Measurements from ENCODE around the gene POLG2.

DNA sequence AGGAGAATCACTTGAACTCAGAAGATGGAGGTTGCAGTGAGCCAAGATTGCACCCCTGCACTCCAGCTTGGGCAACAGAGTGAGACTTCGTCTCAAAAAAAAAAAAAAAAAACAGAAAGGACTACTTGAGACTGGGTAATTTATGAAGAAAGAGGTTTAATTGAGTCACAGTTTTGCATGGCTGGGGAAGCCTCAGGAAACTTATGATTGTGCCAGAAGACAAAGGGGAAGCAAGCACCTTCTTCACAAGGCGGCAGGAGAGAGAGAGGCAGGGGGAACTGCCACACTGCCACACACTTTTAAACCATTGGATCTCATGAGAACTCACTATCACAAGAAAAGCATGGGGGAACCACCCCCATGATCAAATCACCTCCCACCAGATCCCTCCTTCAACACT is 56.9 kb downstream of the POLG2 start:
- TF ChIP-seq, protein P1, sequence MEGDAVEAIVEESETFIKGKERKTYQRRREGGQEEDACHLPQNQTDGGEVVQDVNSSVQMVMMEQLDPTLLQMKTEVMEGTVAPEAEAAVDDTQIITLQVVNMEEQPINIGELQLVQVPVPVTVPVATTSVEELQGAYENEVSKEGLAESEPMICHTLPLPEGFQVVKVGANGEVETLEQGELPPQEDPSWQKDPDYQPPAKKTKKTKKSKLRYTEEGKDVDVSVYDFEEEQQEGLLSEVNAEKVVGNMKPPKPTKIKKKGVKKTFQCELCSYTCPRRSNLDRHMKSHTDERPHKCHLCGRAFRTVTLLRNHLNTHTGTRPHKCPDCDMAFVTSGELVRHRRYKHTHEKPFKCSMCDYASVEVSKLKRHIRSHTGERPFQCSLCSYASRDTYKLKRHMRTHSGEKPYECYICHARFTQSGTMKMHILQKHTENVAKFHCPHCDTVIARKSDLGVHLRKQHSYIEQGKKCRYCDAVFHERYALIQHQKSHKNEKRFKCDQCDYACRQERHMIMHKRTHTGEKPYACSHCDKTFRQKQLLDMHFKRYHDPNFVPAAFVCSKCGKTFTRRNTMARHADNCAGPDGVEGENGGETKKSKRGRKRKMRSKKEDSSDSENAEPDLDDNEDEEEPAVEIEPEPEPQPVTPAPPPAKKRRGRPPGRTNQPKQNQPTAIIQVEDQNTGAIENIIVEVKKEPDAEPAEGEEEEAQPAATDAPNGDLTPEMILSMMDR (IDR thresholded peaks at IDR 0.05), result no peak
- TF ChIP-seq POLR2AphosphoS5 (IDR thresholded peaks at IDR 0.05) (no peak), EP300 (IDR thresholded peaks at IDR 0.05) (no peak), POLR2A (IDR thresholded peaks at IDR 0.05; ENCODE audit: low read depth) (no peak)
